ENCODE results near the gene SPON1. TPM values are rescaled to one million over a fixed set of nuclear protein-coding genes. Genes with fewer than 3 reads are reported as not detected.

SPON1 gene
- total and polyA plus RNA-seq, 2 of the 8 experiments (the other 6 are each of a cell fraction or from before 2014, with no cell fraction given), result 1.5 to 5.4 TPM

DNA sequence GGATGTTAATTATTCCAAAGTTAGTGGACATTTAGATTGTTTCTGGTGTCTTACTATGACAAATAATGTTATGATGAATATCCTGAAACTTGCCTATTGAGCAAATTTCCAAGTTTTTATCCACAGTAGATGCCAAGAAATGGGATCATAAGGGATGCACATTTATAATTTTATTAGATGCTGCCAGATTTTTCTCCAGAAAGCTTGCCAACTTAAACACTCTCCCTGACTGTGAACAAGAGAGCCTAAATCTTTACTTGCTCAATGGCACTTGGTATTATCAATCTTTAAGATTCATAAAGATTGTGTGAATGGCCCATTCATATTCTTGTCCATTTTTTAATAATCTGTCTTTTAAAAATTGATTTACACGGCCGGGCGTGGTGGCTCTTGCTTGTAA lies 82.4 kb downstream of the SPON1 start (continued):
- TF ChIP-seq, protein P1, sequence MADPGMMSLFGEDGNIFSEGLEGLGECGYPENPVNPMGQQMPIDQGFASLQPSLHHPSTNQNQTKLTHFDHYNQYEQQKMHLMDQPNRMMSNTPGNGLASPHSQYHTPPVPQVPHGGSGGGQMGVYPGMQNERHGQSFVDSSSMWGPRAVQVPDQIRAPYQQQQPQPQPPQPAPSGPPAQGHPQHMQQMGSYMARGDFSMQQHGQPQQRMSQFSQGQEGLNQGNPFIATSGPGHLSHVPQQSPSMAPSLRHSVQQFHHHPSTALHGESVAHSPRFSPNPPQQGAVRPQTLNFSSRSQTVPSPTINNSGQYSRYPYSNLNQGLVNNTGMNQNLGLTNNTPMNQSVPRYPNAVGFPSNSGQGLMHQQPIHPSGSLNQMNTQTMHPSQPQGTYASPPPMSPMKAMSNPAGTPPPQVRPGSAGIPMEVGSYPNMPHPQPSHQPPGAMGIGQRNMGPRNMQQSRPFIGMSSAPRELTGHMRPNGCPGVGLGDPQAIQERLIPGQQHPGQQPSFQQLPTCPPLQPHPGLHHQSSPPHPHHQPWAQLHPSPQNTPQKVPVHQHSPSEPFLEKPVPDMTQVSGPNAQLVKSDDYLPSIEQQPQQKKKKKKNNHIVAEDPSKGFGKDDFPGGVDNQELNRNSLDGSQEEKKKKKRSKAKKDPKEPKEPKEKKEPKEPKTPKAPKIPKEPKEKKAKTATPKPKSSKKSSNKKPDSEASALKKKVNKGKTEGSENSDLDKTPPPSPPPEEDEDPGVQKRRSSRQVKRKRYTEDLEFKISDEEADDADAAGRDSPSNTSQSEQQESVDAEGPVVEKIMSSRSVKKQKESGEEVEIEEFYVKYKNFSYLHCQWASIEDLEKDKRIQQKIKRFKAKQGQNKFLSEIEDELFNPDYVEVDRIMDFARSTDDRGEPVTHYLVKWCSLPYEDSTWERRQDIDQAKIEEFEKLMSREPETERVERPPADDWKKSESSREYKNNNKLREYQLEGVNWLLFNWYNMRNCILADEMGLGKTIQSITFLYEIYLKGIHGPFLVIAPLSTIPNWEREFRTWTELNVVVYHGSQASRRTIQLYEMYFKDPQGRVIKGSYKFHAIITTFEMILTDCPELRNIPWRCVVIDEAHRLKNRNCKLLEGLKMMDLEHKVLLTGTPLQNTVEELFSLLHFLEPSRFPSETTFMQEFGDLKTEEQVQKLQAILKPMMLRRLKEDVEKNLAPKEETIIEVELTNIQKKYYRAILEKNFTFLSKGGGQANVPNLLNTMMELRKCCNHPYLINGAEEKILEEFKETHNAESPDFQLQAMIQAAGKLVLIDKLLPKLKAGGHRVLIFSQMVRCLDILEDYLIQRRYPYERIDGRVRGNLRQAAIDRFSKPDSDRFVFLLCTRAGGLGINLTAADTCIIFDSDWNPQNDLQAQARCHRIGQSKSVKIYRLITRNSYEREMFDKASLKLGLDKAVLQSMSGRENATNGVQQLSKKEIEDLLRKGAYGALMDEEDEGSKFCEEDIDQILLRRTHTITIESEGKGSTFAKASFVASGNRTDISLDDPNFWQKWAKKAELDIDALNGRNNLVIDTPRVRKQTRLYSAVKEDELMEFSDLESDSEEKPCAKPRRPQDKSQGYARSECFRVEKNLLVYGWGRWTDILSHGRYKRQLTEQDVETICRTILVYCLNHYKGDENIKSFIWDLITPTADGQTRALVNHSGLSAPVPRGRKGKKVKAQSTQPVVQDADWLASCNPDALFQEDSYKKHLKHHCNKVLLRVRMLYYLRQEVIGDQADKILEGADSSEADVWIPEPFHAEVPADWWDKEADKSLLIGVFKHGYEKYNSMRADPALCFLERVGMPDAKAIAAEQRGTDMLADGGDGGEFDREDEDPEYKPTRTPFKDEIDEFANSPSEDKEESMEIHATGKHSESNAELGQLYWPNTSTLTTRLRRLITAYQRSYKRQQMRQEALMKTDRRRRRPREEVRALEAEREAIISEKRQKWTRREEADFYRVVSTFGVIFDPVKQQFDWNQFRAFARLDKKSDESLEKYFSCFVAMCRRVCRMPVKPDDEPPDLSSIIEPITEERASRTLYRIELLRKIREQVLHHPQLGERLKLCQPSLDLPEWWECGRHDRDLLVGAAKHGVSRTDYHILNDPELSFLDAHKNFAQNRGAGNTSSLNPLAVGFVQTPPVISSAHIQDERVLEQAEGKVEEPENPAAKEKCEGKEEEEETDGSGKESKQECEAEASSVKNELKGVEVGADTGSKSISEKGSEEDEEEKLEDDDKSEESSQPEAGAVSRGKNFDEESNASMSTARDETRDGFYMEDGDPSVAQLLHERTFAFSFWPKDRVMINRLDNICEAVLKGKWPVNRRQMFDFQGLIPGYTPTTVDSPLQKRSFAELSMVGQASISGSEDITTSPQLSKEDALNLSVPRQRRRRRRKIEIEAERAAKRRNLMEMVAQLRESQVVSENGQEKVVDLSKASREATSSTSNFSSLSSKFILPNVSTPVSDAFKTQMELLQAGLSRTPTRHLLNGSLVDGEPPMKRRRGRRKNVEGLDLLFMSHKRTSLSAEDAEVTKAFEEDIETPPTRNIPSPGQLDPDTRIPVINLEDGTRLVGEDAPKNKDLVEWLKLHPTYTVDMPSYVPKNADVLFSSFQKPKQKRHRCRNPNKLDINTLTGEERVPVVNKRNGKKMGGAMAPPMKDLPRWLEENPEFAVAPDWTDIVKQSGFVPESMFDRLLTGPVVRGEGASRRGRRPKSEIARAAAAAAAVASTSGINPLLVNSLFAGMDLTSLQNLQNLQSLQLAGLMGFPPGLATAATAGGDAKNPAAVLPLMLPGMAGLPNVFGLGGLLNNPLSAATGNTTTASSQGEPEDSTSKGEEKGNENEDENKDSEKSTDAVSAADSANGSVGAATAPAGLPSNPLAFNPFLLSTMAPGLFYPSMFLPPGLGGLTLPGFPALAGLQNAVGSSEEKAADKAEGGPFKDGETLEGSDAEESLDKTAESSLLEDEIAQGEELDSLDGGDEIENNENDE (IDR thresholded peaks at IDR 0.05; ENCODE audit: insufficient replicate concordance, low read length), result no peak
- TF ChIP-seq SIX5 (IDR thresholded peaks at IDR 0.05; ENCODE audit: low read depth, low read length) (no peak), ASH2L (IDR thresholded peaks at IDR 0.05; ENCODE audit: low read length) (no peak), CEBPB (IDR thresholded peaks at IDR 0.05; ENCODE audit: low read depth, low read length) (no peak), EZH2 (IDR thresholded peaks at IDR 0.05; ENCODE audit: low read depth, low read length, severe bottlenecking) (no peak), RFX5 (IDR thresholded peaks at IDR 0.05; ENCODE audit: borderline replicate concordance, low read depth, low read length) (no peak), POU5F1 (IDR thresholded peaks at IDR 0.05; ENCODE audit: low read depth, low read length) (no peak), HDAC2 (IDR thresholded peaks at IDR 0.05; ENCODE audit: borderline replicate concordance in 1 of 2, low read depth in 2 of 2, low read length in 2 of 2) (no peak), TCF12 (IDR thresholded peaks at IDR 0.05; ENCODE audit: low read depth, low read length) (no peak), KDM4A (IDR thresholded peaks at IDR 0.05; ENCODE audit: low read depth, low read length, severe bottlenecking) (no peak), TAF1 (IDR thresholded peaks at IDR 0.05; ENCODE audit: low read depth, low read length) (no peak), SP1 (IDR thresholded peaks at IDR 0.05; ENCODE audit: low read depth, low read length) (no peak), EGR1 (IDR thresholded peaks at IDR 0.05; ENCODE audit: borderline replicate concordance, low read depth, low read length) (no peak)
